ENCODE results near the gene HNF4A. TPM values are rescaled to one million over a fixed set of nuclear protein-coding genes. Genes with fewer than 3 reads are reported as not detected.

The HNF4A gene
- total RNA-seq, 4 donors from 2014 or later, result under 0.01 to 0.26 TPM; not detected in 2

GRCh38 chr20:44454306-44454963 is 98.9 kb downstream of the HNF4A start:
- H3K4me1 ChIP-seq, result no peaks in the 10 kb centered on the region
- no peak for DNase-seq
- intact Hi-C loops (cut with DNase I; ENCODE audit: low total_unique reads), result no loop called here
- TF ChIP-seq POLR2A (IDR thresholded peaks at IDR 0.05) (no peak), CTCF (IDR thresholded peaks at IDR 0.05) (no peak)
- no peaks in the 10 kb centered on the region for H3K27me3 ChIP-seq
- no peaks in the 10 kb centered on the region for H3K9me3 ChIP-seq
- no peaks in the 10 kb centered on the region for H3K36me3 ChIP-seq
- H3K27ac ChIP-seq, result no peak overlapping the region
- no peak overlapping the region for H3K4me3 ChIP-seq

- intact Hi-C loops (cut with DNase I; ENCODE audit: low total_unique reads), result no loop called here
- Histone ChIP-seq H3K36me3 (no peaks in the 10 kb centered on the region), H3K27ac (no peak overlapping the region), H3K27me3 (no peaks in the 10 kb centered on the region), H3K4me1 (no peaks in the 10 kb centered on the region), H3K9me3 (no peaks in the 10 kb centered on the region), H3K4me3 (no peak overlapping the region)
- no peak for DNase-seq
- no peak for TF ChIP-seq POLR2A (IDR thresholded peaks at IDR 0.05)
- TF ChIP-seq CTCF (IDR thresholded peaks at IDR 0.05), result no peak
Observed at GRCh38 chr20:44455126-44455525, 99.6 kb downstream of the HNF4A start.

GRCh38 chr20:44456611-44457010 is 101.1 kb downstream of the HNF4A start:
- no peak overlapping the region for H3K27ac ChIP-seq
- H3K9me3 ChIP-seq, result no peaks in the 10 kb centered on the region
- intact Hi-C loops (cut with DNase I; ENCODE audit: low total_unique reads), result no loop called here

GRCh38 chr20:44457016-44457415 is 101.5 kb downstream of the HNF4A start:
- H3K36me3 ChIP-seq, result no peaks in the 10 kb centered on the region
- intact Hi-C loops (cut with DNase I; ENCODE audit: low total_unique reads), result no loop called here
- no peaks in the 10 kb centered on the region for H3K27me3 ChIP-seq
- TF ChIP-seq CTCF (IDR thresholded peaks at IDR 0.05), result no peak
- TF ChIP-seq POLR2A (IDR thresholded peaks at IDR 0.05), result no peak
- no peak for DNase-seq
- no peaks in the 10 kb centered on the region for H3K4me1 ChIP-seq
- no peak overlapping the region for H3K4me3 ChIP-seq
- H3K27ac ChIP-seq, result no peak overlapping the region
- H3K9me3 ChIP-seq, result no peaks in the 10 kb centered on the region

More at GRCh38 chr20:44456611-44457010, 101.1 kb downstream of the HNF4A start:
- Histone ChIP-seq H3K27me3 (no peaks in the 10 kb centered on the region), H3K4me1 (no peaks in the 10 kb centered on the region), H3K36me3 (no peaks in the 10 kb centered on the region), H3K4me3 (no peak overlapping the region)
- TF ChIP-seq POLR2A (IDR thresholded peaks at IDR 0.05) (no peak), CTCF (IDR thresholded peaks at IDR 0.05) (no peak)
- no peak for DNase-seq

GRCh38 chr20:44459271-44459670 is 103.8 kb downstream of the HNF4A start:
- Histone ChIP-seq H3K36me3 (no peaks in the 10 kb centered on the region), H3K27ac (no peak overlapping the region), H3K9me3 (no peaks in the 10 kb centered on the region), H3K4me1 (no peaks in the 10 kb centered on the region), H3K4me3 (no peak overlapping the region), H3K27me3 (no peaks in the 10 kb centered on the region)
- no peak for DNase-seq
- TF ChIP-seq CTCF (IDR thresholded peaks at IDR 0.05), result no peak
- TF ChIP-seq POLR2A (IDR thresholded peaks at IDR 0.05), result no peak
- intact Hi-C loops (cut with DNase I; ENCODE audit: low total_unique reads), result no loop called here

All from uterus (tissue), 4 donors.